NOMO-1 (cell line): ENCODE results near the gene LAMA3.
"Not testable (repeated sequence)": the region's sequence is repeated elsewhere in the genome, so short reads cannot be mapped to it uniquely, and the experiment has no call there.

ENCODE experiments used
- DNase-seq, 2 experiments: peaks; one replicate each; lab custom pipeline; 2025; ENCODE audit not compliant: unreplicated experiment in 2 of 2; lab: John Stamatoyannopoulos, UW

LAMA3 gene

GRCh38 chr18:23703057-23703986 is 14.1 kb downstream of the LAMA3 start:
- DNase-seq: peak; percentile 11 to 60

GRCh38 chr18:23703987-23704384 is 14.7 kb downstream of the LAMA3 start:
- DNase-seq: no peak

GRCh38 chr18:23704806-23705205 is 15.6 kb downstream of the LAMA3 start:
- no peak for DNase-seq

GRCh38 chr18:23706971-23707640 is 17.9 kb downstream of the LAMA3 start:
- DNase-seq: no peak

- DNase-seq: no peak
Observed at GRCh38 chr18:23710068-23710527, 20.8 kb downstream of the LAMA3 start.

GRCh38 chr18:23710946-23711345 is 21.7 kb downstream of the LAMA3 start:
- no peak for DNase-seq

GRCh38 chr18:23711426-23711825 is 22.2 kb downstream of the LAMA3 start:
- DNase-seq: no peak

GRCh38 chr18:23712445-23712844 is 23.2 kb downstream of the LAMA3 start:
- no peak for DNase-seq

DNA sequence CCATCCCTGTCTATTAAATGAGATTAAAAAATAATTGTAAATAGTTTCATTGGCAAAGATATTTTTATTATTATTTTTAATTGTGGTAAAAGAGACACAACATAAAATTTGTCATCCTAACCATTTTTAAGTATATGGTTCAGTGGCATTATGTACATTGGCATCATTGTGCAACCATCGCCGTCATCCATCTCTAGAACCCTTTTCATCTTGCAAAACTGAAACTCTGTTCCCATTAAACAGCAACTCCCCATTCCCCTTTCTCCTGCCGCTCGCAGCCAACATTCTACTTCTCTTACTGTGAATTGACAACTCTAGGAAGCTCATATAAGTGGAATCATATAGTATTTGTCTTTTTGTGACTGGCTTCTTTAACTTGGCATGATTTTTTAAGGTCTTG is 25.3 kb downstream of the LAMA3 start:
- DNase-seq: peak in 1 of 2 experiments; percentile 9

- not testable (repeated sequence) for DNase-seq
Observed at GRCh38 chr18:23716079-23716478, 26.8 kb downstream of the LAMA3 start.

GRCh38 chr18:23716516-23716915 is 27.3 kb downstream of the LAMA3 start:
- DNase-seq: no peak

GRCh38 chr18:23716966-23717365 is 27.7 kb downstream of the LAMA3 start:
- no peak for DNase-seq

DNA sequence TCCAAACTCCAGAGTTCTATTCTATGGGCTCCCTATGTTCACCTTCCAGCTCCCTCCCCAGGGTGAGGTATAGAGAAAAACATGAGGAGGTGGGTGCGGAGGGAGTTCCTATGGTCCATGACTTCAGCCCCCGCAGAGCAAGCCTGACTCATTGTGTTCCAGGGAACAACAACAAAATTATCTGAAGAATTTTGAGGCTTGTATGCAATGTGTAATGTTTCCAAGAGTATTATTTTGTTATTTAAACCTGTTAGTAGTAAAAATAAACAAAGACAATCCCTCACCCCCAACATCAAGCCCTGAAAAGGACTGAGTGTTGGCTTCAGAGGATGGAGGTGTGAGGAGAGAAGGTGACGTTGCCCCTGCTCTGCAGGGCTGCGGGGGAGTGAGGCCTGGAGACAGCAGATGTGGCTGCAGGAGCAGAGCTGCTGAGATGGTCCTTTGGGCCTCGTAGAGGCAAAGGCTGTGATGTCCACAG is 29.0 kb downstream of the LAMA3 start:
- no peak for DNase-seq

DNA sequence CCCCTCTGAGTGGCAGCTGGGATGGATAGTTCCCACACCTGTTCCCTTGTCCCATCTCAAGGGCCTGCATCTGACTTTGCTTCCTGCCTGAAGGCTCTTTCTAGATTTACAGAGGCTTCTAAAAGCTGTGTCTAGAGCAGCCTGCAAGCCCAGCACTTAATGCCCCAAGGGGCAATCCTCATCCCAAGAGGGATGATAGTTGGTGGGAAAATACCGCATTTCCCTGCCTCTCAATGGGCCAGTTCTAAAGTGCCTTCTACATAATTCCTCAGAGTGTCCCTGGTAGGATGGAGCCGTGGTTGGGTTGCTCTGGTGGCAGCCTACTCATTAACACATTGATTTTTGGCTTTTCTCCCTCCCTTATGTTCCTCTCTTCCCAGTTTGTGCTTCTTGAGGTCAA is 29.5 kb downstream of the LAMA3 start:
- DNase-seq: no peak

GRCh38 chr18:23719634-23720201 is 30.5 kb downstream of the LAMA3 start:
- no peak for DNase-seq

GRCh38 chr18:23721696-23722480 is 32.6 kb downstream of the LAMA3 start:
- no peak for DNase-seq

DNA sequence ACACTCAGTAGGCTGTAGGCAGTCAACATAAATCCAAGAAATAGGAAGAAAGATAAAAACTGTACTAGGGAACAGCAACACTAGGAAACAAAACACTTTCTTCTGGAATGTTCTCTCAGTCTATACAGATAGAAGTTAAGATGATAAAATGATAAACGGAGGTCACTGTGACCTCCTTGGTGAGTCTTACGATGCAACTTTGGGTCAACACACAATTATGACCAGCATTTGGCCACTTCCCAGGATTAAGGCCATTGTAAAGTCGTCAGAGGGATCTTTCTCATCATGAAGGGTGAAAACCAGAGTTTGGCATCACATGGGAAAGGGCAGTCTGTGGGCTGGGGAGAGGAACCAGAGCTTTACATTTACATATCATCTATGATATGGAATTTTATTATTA is 33.4 kb downstream of the LAMA3 start:
- DNase-seq: no peak

DNA sequence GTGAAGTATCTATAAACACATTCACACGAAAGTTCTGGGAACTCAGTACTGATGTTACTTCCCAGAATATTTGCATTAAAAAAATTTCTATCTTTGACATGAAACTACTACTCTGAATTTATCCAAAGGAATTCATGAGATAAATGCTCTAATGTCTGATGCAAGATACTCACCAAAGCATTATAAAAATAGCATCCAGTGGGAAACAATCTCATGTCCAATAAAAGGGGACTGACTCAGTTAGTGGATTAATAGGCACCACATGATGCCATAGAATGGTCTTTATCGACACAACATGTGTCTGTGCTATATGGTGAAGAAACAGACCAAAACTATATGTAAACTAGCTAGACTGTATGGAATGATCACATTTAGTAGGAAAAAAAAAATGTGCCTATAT is 33.9 kb downstream of the LAMA3 start:
- no peak for DNase-seq

- no peak for DNase-seq
Observed at GRCh38 chr18:23724681-23725080, 35.4 kb downstream of the LAMA3 start.

DNA sequence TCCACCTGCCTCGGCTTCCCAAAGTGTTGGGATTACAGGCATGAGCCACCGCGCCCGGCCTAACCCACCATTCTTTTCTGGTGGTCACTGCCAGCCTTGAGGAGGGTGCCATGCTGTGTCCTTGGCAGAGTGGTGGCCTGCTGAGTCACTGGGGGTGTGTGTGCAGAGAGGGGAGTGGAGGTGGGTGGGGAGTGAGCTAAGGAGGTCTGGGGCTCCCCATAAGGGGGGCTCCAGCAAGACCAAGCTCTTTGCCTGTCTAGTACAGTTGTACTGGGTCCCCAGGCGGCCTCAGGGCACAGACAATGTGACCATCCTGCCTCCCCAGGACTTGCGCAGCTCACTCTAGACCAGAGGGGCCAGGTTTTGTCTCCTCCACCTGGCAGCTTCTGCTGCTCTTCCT is 36.1 kb downstream of the LAMA3 start:
- DNase-seq: no peak
